Naive thymus-derived CD8-positive, alpha-beta T cell (primary cell): ENCODE measurements around the gene SUSD3. TPM values are rescaled to one million over a fixed set of nuclear protein-coding genes. Genes with fewer than 3 reads are reported as not detected.

Experiments used
- ATAC-seq, 2 donors: fragments of 150-1000 bp; cut with Tn5 transposase in 1 of 2; sonication (Bioruptor Pico), chemical (Tn5 transposase) in 1 of 2; 1 replicate in 1 of 2; 2 replicates in 1 of 2; pipeline ENCODE4 v1.10.0; 2021; ENCODE audit warnings: mild to moderate bottlenecking in 2 of 2, moderate library complexity in 2 of 2
- POLR2A ChIA-PET: fragments of 350-600 bp; sonication (Branson Sonifier 250); formaldehyde crosslinking; loops from one replicate; lab custom pipeline; 2021; ENCODE audit warnings: antibody characterized with exemption; lab: Charles Lee
- DNase-seq, 10 donors: peaks; one replicate each; pipeline versions ENCODE4 v3.0.0 to v3.0.0-alpha.2; 2020 to 2022
- H3K27ac Mint-ChIP-seq, 10 donors: one replicate each; pipeline ENCODE4 v1.8.0; 2020 to 2022; ENCODE audit warnings: mild to moderate bottlenecking in 10 of 10, mixed read lengths in 10 of 10, moderate library complexity in 4 of 10, inconsistent platforms in 1 of 10
- H3K27me3 Mint-ChIP-seq, 5 donors: one replicate each; pipeline ENCODE4 v1.8.0; 2021 to 2022; ENCODE audit warnings: mixed read lengths in 5 of 5
- H3K36me3 Mint-ChIP-seq, 3 donors: one replicate each; pipeline ENCODE4 v1.8.0; 2020 to 2022; ENCODE audit warnings: mixed read lengths in 3 of 3, mild to moderate bottlenecking in 2 of 3, inconsistent platforms in 1 of 3
- H3K4me1 Mint-ChIP-seq, 4 donors: one replicate each; pipeline ENCODE4 v1.8.0; 2021 to 2022; ENCODE audit warnings: mixed read lengths in 4 of 4
- H3K4me3 Mint-ChIP-seq, 10 donors: one replicate each; pipeline ENCODE4 v1.8.0; 2020 to 2022; ENCODE audit warnings: mild to moderate bottlenecking in 10 of 10, mixed read lengths in 10 of 10, moderate library complexity in 6 of 10, inconsistent platforms in 1 of 10
- H3K9me3 Mint-ChIP-seq, 9 donors: one replicate each; pipeline ENCODE4 v1.8.0; 2020 to 2022; ENCODE audit warnings: mixed read lengths in 9 of 9, mild to moderate bottlenecking in 3 of 9, inconsistent platforms in 1 of 9, moderate library complexity in 1 of 9
- polyA plus RNA-seq, 3 donors: library from polyadenylated mRNA; unstranded; fragments of 300-500 nt; fragmentation: Illumina TruSeq; gene quantifications; one replicate each; pipeline ENCODE4 v1.2.3, GENCODE V29; 2021
- total RNA-seq, 8 experiments: library from RNA in 2 of 8; stranded (reverse) in 2 of 8; gene quantifications; one replicate each; pipeline ENCODE4 v1.2.3 and lab custom pipeline; 2021 to 2026

Gene SUSD3
- total and polyA plus RNA-seq, 5 experiments from 2014 or later: 62.1 to 208 (median 86.7) TPM

- Mint-ChIP-seq H3K27me3 (no peaks in the 10 kb centered on the region), H3K4me1 (peaks cover 41 to 89% (median 80%) of the 10 kb centered on the region in 4 donors), H3K4me3 (peak overlapping the region in 8 of 10 donors; percentile 12 to 56 (median 39)), H3K36me3 (peaks cover 0 to 18% (median 7%) of the 10 kb centered on the region in 3 donors), H3K27ac (peak overlapping the region; percentile 61 to 99 (median 88)), H3K9me3 (no peaks in the 10 kb centered on the region)
- ATAC-seq: no peak
- POLR2A ChIA-PET: interaction anchor here (0.8 to 7.8 kb wide), 6 partner anchors 7 to 163 kb away, joined by 3 to 54 read pairs (median 4); partner anchors contain the start of genes CARD19 and NINJ1
- no peak for DNase-seq
These were observed 70.3 kb downstream of the SUSD3 start for GRCh38 chr9:93128715-93129224.

GRCh38 chr9:93129286-93129685 is 70.8 kb downstream of the SUSD3 start:
- Mint-ChIP-seq H3K27ac (peak overlapping the region in 7 of 10 donors; percentile 39 to 99 (median 62)), H3K27me3 (no peaks in the 10 kb centered on the region), H3K9me3 (no peaks in the 10 kb centered on the region), H3K36me3 (peaks cover 0 to 12% (median 7%) of the 10 kb centered on the region in 3 donors), H3K4me3 (no peak overlapping the region), H3K4me1 (peaks cover 41 to 86% (median 77%) of the 10 kb centered on the region in 4 donors)
- POLR2A ChIA-PET: interaction anchor here (0.6 to 7.8 kb wide), 10 partner anchors 7 to 164 kb away, joined by 3 to 54 read pairs (median 4); partner anchors contain the start of genes CARD19 and NINJ1
- ATAC-seq (no peak), DNase-seq (no peak)

GRCh38 chr9:93129691-93130500 is 71.4 kb downstream of the SUSD3 start:
- peaks cover 0 to 6% (median 5%) of the 10 kb centered on the region in 3 donors for H3K36me3 Mint-ChIP-seq
- peaks cover 47 to 86% (median 82%) of the 10 kb centered on the region in 4 donors for H3K4me1 Mint-ChIP-seq
- H3K27ac Mint-ChIP-seq: peak overlapping the region in 8 of 10 donors; percentile 29 to 99 (median 78)
- no peaks in the 10 kb centered on the region for H3K9me3 Mint-ChIP-seq
- peak overlapping the region in 2 of 10 donors; percentile 14 to 39 for H3K4me3 Mint-ChIP-seq
- DNase-seq: no peak
- POLR2A ChIA-PET: interaction anchor here (0.6 to 2.0 kb wide), 10 partner anchors 9 to 164 kb away, joined by 3 to 13 read pairs (median 4); partner anchors contain the start of gene CARD19
- no peak for ATAC-seq
- no peaks in the 10 kb centered on the region for H3K27me3 Mint-ChIP-seq

GRCh38 chr9:93130861-93131481 is 72.5 kb downstream of the SUSD3 start:
- Mint-ChIP-seq H3K4me1 (peaks cover 46 to 82% (median 78%) of the 10 kb centered on the region in 4 donors), H3K36me3 (peaks cover 0 to 3% (median 0%) of the 10 kb centered on the region in 3 donors), H3K27me3 (no peaks in the 10 kb centered on the region), H3K4me3 (peak overlapping the region in 8 of 10 donors; percentile 67 to 90 (median 87)), H3K9me3 (no peaks in the 10 kb centered on the region), H3K27ac (peak overlapping the region in 9 of 10 donors; percentile 29 to 99 (median 88))
- POLR2A ChIA-PET: interaction anchor here (1.3 to 5.6 kb wide), 4 partner anchors 12 to 102 kb away, joined by 3 to 53 read pairs (median 4); no protein-coding TSS in a partner anchor
- ATAC-seq (no peak), DNase-seq (no peak)

GRCh38 chr9:93131599-93132286 is 73.2 kb downstream of the SUSD3 start:
- H3K36me3 Mint-ChIP-seq: peaks cover 0 to 3% (median 0%) of the 10 kb centered on the region in 3 donors
- no peaks in the 10 kb centered on the region for H3K9me3 Mint-ChIP-seq
- peak overlapping the region; percentile 63 to 93 (median 87) for H3K4me3 Mint-ChIP-seq
- POLR2A ChIA-PET: interaction anchor here (1.0 to 5.6 kb wide), 3 partner anchors 8 to 103 kb away, joined by 3 to 53 read pairs (median 4); no protein-coding TSS in a partner anchor
- peaks cover 44 to 76% (median 72%) of the 10 kb centered on the region in 4 donors for H3K4me1 Mint-ChIP-seq
- H3K27ac Mint-ChIP-seq: peak overlapping the region; percentile 66 to 99 (median 88)
- no peak for DNase-seq
- no peak for ATAC-seq
- H3K27me3 Mint-ChIP-seq: no peaks in the 10 kb centered on the region

- peaks cover 0 to 3% (median 0%) of the 10 kb centered on the region in 3 donors for H3K36me3 Mint-ChIP-seq
These were observed 73.9 kb downstream of the SUSD3 start for GRCh38 chr9:93132287-93132927.

GRCh38 chr9:93132946-93133680 is 74.6 kb downstream of the SUSD3 start:
- Mint-ChIP-seq H3K4me1 (peaks cover 43 to 73% (median 66%) of the 10 kb centered on the region in 4 donors), H3K36me3 (peaks cover 0 to 3% (median 0%) of the 10 kb centered on the region in 3 donors), H3K27ac (peak overlapping the region; percentile 76 to 99 (median 89)), H3K4me3 (peak overlapping the region; percentile 85 to 93 (median 88)), H3K27me3 (no peaks in the 10 kb centered on the region), H3K9me3 (no peaks in the 10 kb centered on the region)
- peak in 1 of 2 donors; percentile 9 for ATAC-seq
- peak in 1 of 10 donors; percentile 61 for DNase-seq
- POLR2A ChIA-PET: interaction anchor here (0.9 to 5.7 kb wide), 12 partner anchors 8 to 166 kb away, joined by 3 to 54 read pairs (median 7); partner anchors contain the start of gene CARD19

More at GRCh38 chr9:93132287-93132927, 73.9 kb downstream of the SUSD3 start:
- no peaks in the 10 kb centered on the region for H3K27me3 Mint-ChIP-seq
- H3K9me3 Mint-ChIP-seq: no peaks in the 10 kb centered on the region
- DNase-seq: no peak
- peak overlapping the region; percentile 85 to 93 (median 88) for H3K4me3 Mint-ChIP-seq
- POLR2A ChIA-PET: interaction anchor here (1.0 to 5.6 kb wide), 4 partner anchors 7 to 104 kb away, joined by 3 to 53 read pairs (median 6); no protein-coding TSS in a partner anchor
- H3K27ac Mint-ChIP-seq: peak overlapping the region; percentile 76 to 99 (median 89)
- no peak for ATAC-seq
- peaks cover 42 to 74% (median 67%) of the 10 kb centered on the region in 4 donors for H3K4me1 Mint-ChIP-seq

- peak; percentile 4 to 35 for ATAC-seq
- DNase-seq: peak in 5 of 10 donors; percentile 39 to 57 (median 40)
- POLR2A ChIA-PET: interaction anchor here (0.6 to 5.7 kb wide), 19 partner anchors 8 to 433 kb away, joined by 3 to 54 read pairs (median 5); partner anchors contain the start of gene CARD19
- H3K4me1 Mint-ChIP-seq: peaks cover 39 to 73% (median 66%) of the 10 kb centered on the region in 4 donors
- peaks cover 0 to 2% (median 0%) of the 10 kb centered on the region in 3 donors for H3K36me3 Mint-ChIP-seq
- peak overlapping the region; percentile 85 to 93 (median 88) for H3K4me3 Mint-ChIP-seq
- H3K27ac Mint-ChIP-seq: peak overlapping the region; percentile 76 to 99 (median 89)
- H3K27me3 Mint-ChIP-seq: no peaks in the 10 kb centered on the region
- H3K9me3 Mint-ChIP-seq: no peaks in the 10 kb centered on the region
These were observed 75.1 kb downstream of the SUSD3 start for GRCh38 chr9:93133681-93134014.

- H3K36me3 Mint-ChIP-seq: no peaks in the 10 kb centered on the region
- H3K4me3 Mint-ChIP-seq: peak within 1 kb of the TSS; percentile 85 to 93 (median 88)
- DNase-seq (peak; percentile 59 to 92 (median 86)), ATAC-seq (peak; percentile 85 to 86)
- peaks cover 37 to 71% (median 63%) of the 10 kb centered on the region in 4 donors for H3K4me1 Mint-ChIP-seq
- H3K9me3 Mint-ChIP-seq: no peaks in the 10 kb centered on the region
- H3K27me3 Mint-ChIP-seq: no peaks in the 10 kb centered on the region
- POLR2A ChIA-PET: interaction anchor here (0.6 to 5.7 kb wide), 20 partner anchors 9 to 432 kb away, joined by 3 to 54 read pairs (median 5); partner anchors contain the start of gene CARD19
- H3K27ac Mint-ChIP-seq: peak within 1 kb of the TSS; percentile 82 to 99 (median 96)
These were observed 75.7 kb downstream of the SUSD3 start, which contains the start of gene NINJ1 for GRCh38 chr9:93134015-93134739. Gene NINJ1 (minus strand): TSS chr9:93134251. CDS start chr9:93134217, 34 bp downstream.
